ENCODE measurements around the gene GLOD4. TPM values are rescaled to one million over a fixed set of nuclear protein-coding genes. Genes with fewer than 3 reads are reported as not detected.

The GLOD4 gene
- total RNA-seq, 1 donor from 2014 or later: 86.7 TPM

GRCh38 chr17:744937-745336 is 37.1 kb downstream of the GLOD4 start:
- DNase-seq (ENCODE audit: extremely low read depth, low read depth, low spot score): no peak

- no peak for DNase-seq (ENCODE audit: extremely low read depth, low read depth, low spot score)
Observed at GRCh38 chr17:743139-743538, 38.9 kb downstream of the GLOD4 start.

- no peak for DNase-seq (ENCODE audit: extremely low read depth, low read depth, low spot score)
Observed at GRCh38 chr17:742147-742793, 39.8 kb downstream of the GLOD4 start.

GRCh38 chr17:740240-741017 is 41.7 kb downstream of the GLOD4 start:
- DNase-seq (ENCODE audit: extremely low read depth, low read depth, low spot score): no peak

GRCh38 chr17:737561-738113 is 44.4 kb downstream of the GLOD4 start:
- no peak for DNase-seq (ENCODE audit: extremely low read depth, low read depth, low spot score)

GRCh38 chr17:733743-734142 is 48.3 kb downstream of the GLOD4 start:
- no peak for DNase-seq (ENCODE audit: extremely low read depth, low read depth, low spot score)

GRCh38 chr17:732902-733720 is 49.0 kb downstream of the GLOD4 start:
- no peak for DNase-seq (ENCODE audit: extremely low read depth, low read depth, low spot score)

- no peak for DNase-seq (ENCODE audit: extremely low read depth, low read depth, low spot score)
Observed at GRCh38 chr17:732067-732901, 49.8 kb downstream of the GLOD4 start, which contains the start of gene TLCD3A. Gene TLCD3A, plus strand, starts transcription at chr17:732596. Its CDS starts 52 bp downstream, at chr17:732648.

GRCh38 chr17:731644-732066 is 50.4 kb downstream of the GLOD4 start:
- no peak for DNase-seq (ENCODE audit: extremely low read depth, low read depth, low spot score)

- no peak for DNase-seq (ENCODE audit: extremely low read depth, low read depth, low spot score)
Observed at GRCh38 chr17:728911-729310, 53.2 kb downstream of the GLOD4 start.

- DNase-seq (ENCODE audit: extremely low read depth, low read depth, low spot score): no peak
Observed at GRCh38 chr17:726271-726919, 55.7 kb downstream of the GLOD4 start.

- DNase-seq (ENCODE audit: extremely low read depth, low read depth, low spot score): no peak
Observed at GRCh38 chr17:725746-726145, 56.3 kb downstream of the GLOD4 start.

GRCh38 chr17:725084-725483 is 57.0 kb downstream of the GLOD4 start:
- DNase-seq (ENCODE audit: extremely low read depth, low read depth, low spot score): no peak

GRCh38 chr17:721540-721937 is 60.5 kb downstream of the GLOD4 start:
- no peak for DNase-seq (ENCODE audit: extremely low read depth, low read depth, low spot score)

- no peak for DNase-seq (ENCODE audit: extremely low read depth, low read depth, low spot score)
Observed at GRCh38 chr17:720706-721539, 61.2 kb downstream of the GLOD4 start.

- DNase-seq (ENCODE audit: extremely low read depth, low read depth, low spot score): no peak
Observed at GRCh38 chr17:718075-718474, 64.0 kb downstream of the GLOD4 start.
